ENCODE measurements around the gene MLN.

MLN gene

GRCh38 chr6:33762713-33763112 lies 41.1 kb downstream of the MLN start:
- H3K4me3 ChIP-seq (ENCODE audit: control insufficient read depth in 1 of 7, extremely low read depth in 1 of 7, insufficient read depth in 4 of 7, low read depth in 2 of 7, low read length in 6 of 7), result no peak overlapping the region
- H3K9me3 ChIP-seq (ENCODE audit: control extremely low read depth in 1 of 5, control insufficient read depth in 4 of 5, insufficient read depth in 2 of 5, low read depth in 1 of 5, low read length in 4 of 5), result peaks cover 0 to 3% (median 0%) of the 10 kb centered on the region in 5 experiments
- peaks cover 0 to 2% (median 0%) of the 10 kb centered on the region in 5 experiments for H3K27me3 ChIP-seq (replicated peaks in 2 of 5; ENCODE audit: control insufficient read depth in 4 of 5, insufficient read depth in 5 of 5, low read length in 4 of 5)
- CTCF ChIA-PET, result interaction anchor here (0.8 to 6.3 kb wide), 12 partner anchors 9 to 177 kb away, joined by 3 to 44 read pairs (median 5); partner anchors contain the start of genes IP6K3 and UQCC2
- H3K4me1 ChIP-seq (ENCODE audit: control extremely low read depth in 1 of 4, control insufficient read depth in 4 of 4, insufficient read depth in 4 of 4, low read length in 3 of 4), result peaks cover 0 to 21% (median 12%) of the 10 kb centered on the region in 4 experiments
- no peak overlapping the region for H3K27ac ChIP-seq (ENCODE audit: insufficient read depth in 1 of 2, low read depth in 1 of 2, low read length in 2 of 2, poor library complexity in 1 of 2, severe bottlenecking in 2 of 2)
- H3K36me3 ChIP-seq (ENCODE audit: control insufficient read depth in 4 of 4, insufficient read depth in 4 of 4, low read length in 3 of 4), result no peaks in the 10 kb centered on the region
- 89% methylated on average over 4 of the region's 4 CpGs for WGBS (ENCODE audit: insufficient coverage)
- no peak for DNase-seq
- POLR2A ChIA-PET, result no interaction called here

- DNase-seq, result peak; percentile 60 to 73 (median 64)
- H3K9me3 ChIP-seq (ENCODE audit: control extremely low read depth in 1 of 5, control insufficient read depth in 4 of 5, insufficient read depth in 2 of 5, low read depth in 1 of 5, low read length in 4 of 5), result peaks cover 0 to 3% (median 0%) of the 10 kb centered on the region in 5 experiments
- POLR2A ChIA-PET, result no interaction called here
- CTCF ChIA-PET, result interaction anchor here (0.7 to 6.3 kb wide), 18 partner anchors 8 to 290 kb away, joined by 3 to 44 read pairs (median 3); partner anchors contain the start of genes BAK1, IP6K3 and UQCC2
- H3K4me3 ChIP-seq (ENCODE audit: control insufficient read depth in 1 of 7, extremely low read depth in 1 of 7, insufficient read depth in 4 of 7, low read depth in 2 of 7, low read length in 6 of 7), result no peak overlapping the region
- H3K27me3 ChIP-seq (replicated peaks in 2 of 5; ENCODE audit: control insufficient read depth in 4 of 5, insufficient read depth in 5 of 5, low read length in 4 of 5), result peaks cover 0 to 2% (median 0%) of the 10 kb centered on the region in 5 experiments
- H3K36me3 ChIP-seq (ENCODE audit: control insufficient read depth in 4 of 4, insufficient read depth in 4 of 4, low read length in 3 of 4), result no peaks in the 10 kb centered on the region
- WGBS (ENCODE audit: insufficient coverage), result 81% methylated on average over 6 of the region's 7 CpGs
- peaks cover 0 to 21% (median 12%) of the 10 kb centered on the region in 4 experiments for H3K4me1 ChIP-seq (ENCODE audit: control extremely low read depth in 1 of 4, control insufficient read depth in 4 of 4, insufficient read depth in 4 of 4, low read length in 3 of 4)
- H3K27ac ChIP-seq (ENCODE audit: insufficient read depth in 1 of 2, low read depth in 1 of 2, low read length in 2 of 2, poor library complexity in 1 of 2, severe bottlenecking in 2 of 2), result no peak overlapping the region
Observed at GRCh38 chr6:33761922-33762629, 41.7 kb downstream of the MLN start.

- Histone ChIP-seq H3K4me1 (ENCODE audit: control extremely low read depth in 1 of 4, control insufficient read depth in 4 of 4, insufficient read depth in 4 of 4, low read length in 3 of 4) (peaks cover 0 to 21% (median 12%) of the 10 kb centered on the region in 4 experiments), H3K27ac (ENCODE audit: insufficient read depth in 1 of 2, low read depth in 1 of 2, low read length in 2 of 2, poor library complexity in 1 of 2, severe bottlenecking in 2 of 2) (no peak overlapping the region), H3K9me3 (ENCODE audit: control extremely low read depth in 1 of 5, control insufficient read depth in 4 of 5, insufficient read depth in 2 of 5, low read depth in 1 of 5, low read length in 4 of 5) (peaks cover 0 to under 1% (median 0%) of the 10 kb centered on the region in 5 experiments), H3K4me3 (ENCODE audit: control insufficient read depth in 1 of 7, extremely low read depth in 1 of 7, insufficient read depth in 4 of 7, low read depth in 2 of 7, low read length in 6 of 7) (no peak overlapping the region), H3K36me3 (ENCODE audit: control insufficient read depth in 4 of 4, insufficient read depth in 4 of 4, low read length in 3 of 4) (no peaks in the 10 kb centered on the region), H3K27me3 (replicated peaks in 2 of 5; ENCODE audit: control insufficient read depth in 4 of 5, insufficient read depth in 5 of 5, low read length in 4 of 5) (peaks cover 0 to 2% (median 0%) of the 10 kb centered on the region in 5 experiments)
- ChIA-PET CTCF (interaction anchor here (0.7 to 6.3 kb wide), 18 partner anchors 8 to 290 kb away, joined by 3 to 44 read pairs (median 4); partner anchors contain the start of genes BAK1 and IP6K3), POLR2A (no interaction called here)
- 70% methylated on average over 1 of the region's 2 CpGs for WGBS (ENCODE audit: insufficient coverage)
- DNase-seq, result no peak
Observed at GRCh38 chr6:33761581-33761921, 42.3 kb downstream of the MLN start.

DNA sequence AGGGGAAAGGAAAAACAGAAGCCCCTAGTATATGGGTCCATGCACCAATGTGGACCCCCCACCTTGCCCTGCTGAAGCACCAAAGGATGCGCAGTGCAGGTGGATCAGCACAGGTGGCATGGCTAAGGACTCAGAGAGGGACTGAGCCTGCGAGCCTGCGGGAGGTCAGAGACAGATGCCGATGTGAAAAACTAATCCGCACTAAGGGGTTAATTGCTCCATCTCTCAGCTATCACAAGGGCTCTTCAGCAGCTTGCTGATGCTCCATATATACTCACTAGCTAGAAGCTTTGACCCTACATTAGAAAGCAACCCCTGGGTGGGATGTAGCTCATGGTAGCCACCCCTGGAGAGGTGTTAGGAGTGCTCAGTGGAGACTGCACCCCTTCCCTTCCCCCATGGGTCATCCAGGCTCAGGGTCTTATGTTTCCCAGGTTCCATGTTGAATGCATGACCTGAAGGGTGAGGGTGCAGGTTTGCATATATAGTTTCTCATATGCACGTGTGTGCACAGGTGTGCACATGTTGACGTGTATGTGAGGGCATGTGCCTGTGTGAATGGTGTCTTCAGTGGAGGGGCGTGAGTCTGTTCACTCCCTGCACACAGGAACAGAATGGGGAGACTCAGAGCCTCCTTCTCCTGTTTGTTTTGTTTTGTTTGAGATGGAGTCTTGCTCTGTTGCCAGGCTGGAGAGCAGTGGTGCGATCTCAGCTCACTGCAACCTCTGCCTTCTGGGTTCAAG lies 43.7 kb downstream of the MLN start:
- ChIA-PET POLR2A (interaction anchor here (1.5 kb wide), 1 partner anchor 10 kb away, joined by 3 read pairs; no protein-coding TSS in a partner anchor), CTCF (interaction anchor here (0.7 to 6.3 kb wide), 9 partner anchors 12 to 851 kb away, joined by 3 to 44 read pairs (median 4); partner anchors contain the start of genes IP6K3 and UQCC2)
- H3K4me3 ChIP-seq (ENCODE audit: control insufficient read depth in 1 of 7, extremely low read depth in 1 of 7, insufficient read depth in 4 of 7, low read depth in 2 of 7, low read length in 6 of 7), result no peak overlapping the region
- H3K27me3 ChIP-seq (replicated peaks in 2 of 5; ENCODE audit: control insufficient read depth in 4 of 5, insufficient read depth in 5 of 5, low read length in 4 of 5), result peaks cover 0 to 2% (median 0%) of the 10 kb centered on the region in 5 experiments
- no peak overlapping the region for H3K27ac ChIP-seq (ENCODE audit: insufficient read depth in 1 of 2, low read depth in 1 of 2, low read length in 2 of 2, poor library complexity in 1 of 2, severe bottlenecking in 2 of 2)
- peaks cover 0 to 21% (median 12%) of the 10 kb centered on the region in 4 experiments for H3K4me1 ChIP-seq (ENCODE audit: control extremely low read depth in 1 of 4, control insufficient read depth in 4 of 4, insufficient read depth in 4 of 4, low read length in 3 of 4)
- H3K9me3 ChIP-seq (ENCODE audit: control extremely low read depth in 1 of 5, control insufficient read depth in 4 of 5, insufficient read depth in 2 of 5, low read depth in 1 of 5, low read length in 4 of 5), result no peaks in the 10 kb centered on the region
- WGBS (ENCODE audit: insufficient coverage), result 95% methylated on average over 7 of the region's 9 CpGs
- no peak for DNase-seq
- no peaks in the 10 kb centered on the region for H3K36me3 ChIP-seq (ENCODE audit: control insufficient read depth in 4 of 4, insufficient read depth in 4 of 4, low read length in 3 of 4)

DNA sequence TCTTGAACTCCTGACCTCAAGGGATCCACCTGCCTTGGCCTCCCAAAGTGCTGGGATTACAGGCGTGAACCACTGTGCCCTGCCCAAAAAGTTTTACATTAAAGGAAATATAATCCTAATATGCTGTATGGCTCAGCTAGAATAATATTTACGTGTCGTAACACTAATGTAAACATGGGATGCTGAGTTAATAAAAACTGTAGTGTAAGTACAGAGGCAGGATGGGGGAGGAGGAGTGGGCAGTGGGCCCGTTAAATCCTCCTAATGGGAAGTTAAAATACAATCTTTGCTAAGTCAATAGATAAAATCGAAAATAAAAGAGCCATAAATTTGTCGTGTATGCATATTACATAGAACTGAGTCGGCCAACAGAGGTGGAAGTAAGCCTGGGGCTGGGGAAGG lies 45.0 kb downstream of the MLN start:
- Histone ChIP-seq H3K27me3 (replicated peaks in 2 of 5; ENCODE audit: control insufficient read depth in 4 of 5, insufficient read depth in 5 of 5, low read length in 4 of 5) (peaks cover 0 to 2% (median 0%) of the 10 kb centered on the region in 5 experiments), H3K4me3 (ENCODE audit: control insufficient read depth in 1 of 7, extremely low read depth in 1 of 7, insufficient read depth in 4 of 7, low read depth in 2 of 7, low read length in 6 of 7) (no peak overlapping the region), H3K4me1 (ENCODE audit: control extremely low read depth in 1 of 4, control insufficient read depth in 4 of 4, insufficient read depth in 4 of 4, low read length in 3 of 4) (peaks cover 0 to 21% (median 12%) of the 10 kb centered on the region in 4 experiments), H3K9me3 (ENCODE audit: control extremely low read depth in 1 of 5, control insufficient read depth in 4 of 5, insufficient read depth in 2 of 5, low read depth in 1 of 5, low read length in 4 of 5) (no peaks in the 10 kb centered on the region), H3K36me3 (ENCODE audit: control insufficient read depth in 4 of 4, insufficient read depth in 4 of 4, low read length in 3 of 4) (no peaks in the 10 kb centered on the region), H3K27ac (ENCODE audit: insufficient read depth in 1 of 2, low read depth in 1 of 2, low read length in 2 of 2, poor library complexity in 1 of 2, severe bottlenecking in 2 of 2) (no peak overlapping the region)
- WGBS (ENCODE audit: insufficient coverage), result 68% methylated on average over 6 of the region's 7 CpGs
- POLR2A ChIA-PET, result no interaction called here
- CTCF ChIA-PET, result interaction anchor here (0.8 to 6.3 kb wide), 3 partner anchors 8 to 56 kb away, joined by 3 to 44 read pairs (median 3); partner anchors contain the start of gene IP6K3
- DNase-seq, result no peak

GRCh38 chr6:33757906-33758305 lies 45.9 kb downstream of the MLN start:
- Histone ChIP-seq H3K4me3 (ENCODE audit: control insufficient read depth in 1 of 7, extremely low read depth in 1 of 7, insufficient read depth in 4 of 7, low read depth in 2 of 7, low read length in 6 of 7) (no peak overlapping the region), H3K36me3 (ENCODE audit: control insufficient read depth in 4 of 4, insufficient read depth in 4 of 4, low read length in 3 of 4) (no peaks in the 10 kb centered on the region), H3K9me3 (ENCODE audit: control extremely low read depth in 1 of 5, control insufficient read depth in 4 of 5, insufficient read depth in 2 of 5, low read depth in 1 of 5, low read length in 4 of 5) (no peaks in the 10 kb centered on the region), H3K27ac (ENCODE audit: insufficient read depth in 1 of 2, low read depth in 1 of 2, low read length in 2 of 2, poor library complexity in 1 of 2, severe bottlenecking in 2 of 2) (no peak overlapping the region), H3K27me3 (replicated peaks in 2 of 5; ENCODE audit: control insufficient read depth in 4 of 5, insufficient read depth in 5 of 5, low read length in 4 of 5) (no peaks in the 10 kb centered on the region), H3K4me1 (ENCODE audit: control extremely low read depth in 1 of 4, control insufficient read depth in 4 of 4, insufficient read depth in 4 of 4, low read length in 3 of 4) (peaks cover 0 to 21% (median 12%) of the 10 kb centered on the region in 4 experiments)
- POLR2A ChIA-PET, result no interaction called here
- CTCF ChIA-PET, result interaction anchor here (0.5 to 1.4 kb wide), 9 partner anchors 9 to 1364 kb away, joined by 3 read pairs; partner anchors contain the start of gene BAK1
- WGBS (ENCODE audit: insufficient coverage), result 94% methylated on average over 10 of the region's 10 CpGs
- no peak for DNase-seq
